Measurements from ENCODE around the gene KRT86.

- TF ChIP-seq CTCF (IDR thresholded peaks at IDR 0.05; ENCODE audit: insufficient read depth, low read length, poor library complexity, severe bottlenecking) (no peak), EZH2phosphoT487 (conservative IDR thresholded peaks at IDR 0.05; ENCODE audit: low read length) (no peak)
Measured at GRCh38 chr12:52264435-52264825, 10.0 kb upstream of the KRT86 start.

All from SU-DHL-6 (cell line).